ENCODE measurements around the gene MATN1. TPM values are rescaled to one million over a fixed set of nuclear protein-coding genes. Genes with fewer than 3 reads are reported as not detected.

Gene MATN1
- polyA plus RNA-seq, 1 experiment, result 0.12 TPM

DNA sequence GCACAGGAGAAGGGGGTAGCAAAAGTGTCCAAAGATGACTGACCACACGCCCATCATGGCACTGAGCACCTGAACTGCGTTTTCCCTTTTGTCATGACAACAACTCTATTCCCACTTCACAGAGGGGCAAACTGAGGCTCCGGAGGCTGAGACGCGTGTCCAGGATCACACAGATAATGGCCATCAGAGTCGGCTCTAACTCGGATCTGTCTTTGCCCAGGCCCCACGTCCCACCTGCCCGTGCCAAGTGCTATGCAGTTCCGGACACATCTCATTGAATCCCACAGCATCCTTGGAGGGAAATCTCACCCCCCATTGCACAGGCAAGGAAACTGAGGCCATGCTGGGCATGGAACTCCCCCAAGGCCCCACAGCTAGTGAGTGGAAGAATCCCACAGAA is 62.1 kb downstream of the MATN1 start:
- Histone ChIP-seq H3K9me3 (ENCODE audit: control insufficient read depth, insufficient read depth, low read length) (peaks cover 2% of the 10 kb centered on the region; the same call in 1 of the 2 replicates), H3K27ac (ENCODE audit: low read depth, low read length) (no peak overlapping the region), H3K4me3 (ENCODE audit: low read depth, low read length) (no peak overlapping the region), H3K27me3 (ENCODE audit: control insufficient read depth, insufficient read depth, low read length) (peaks cover 5% of the 10 kb centered on the region)
- CTCF ChIA-PET, result no interaction called here
- POLR2A ChIA-PET, result no interaction called here
- DNase-seq (ENCODE audit: low read depth, low spot score), result no peak
- TF ChIP-seq, protein P1, sequence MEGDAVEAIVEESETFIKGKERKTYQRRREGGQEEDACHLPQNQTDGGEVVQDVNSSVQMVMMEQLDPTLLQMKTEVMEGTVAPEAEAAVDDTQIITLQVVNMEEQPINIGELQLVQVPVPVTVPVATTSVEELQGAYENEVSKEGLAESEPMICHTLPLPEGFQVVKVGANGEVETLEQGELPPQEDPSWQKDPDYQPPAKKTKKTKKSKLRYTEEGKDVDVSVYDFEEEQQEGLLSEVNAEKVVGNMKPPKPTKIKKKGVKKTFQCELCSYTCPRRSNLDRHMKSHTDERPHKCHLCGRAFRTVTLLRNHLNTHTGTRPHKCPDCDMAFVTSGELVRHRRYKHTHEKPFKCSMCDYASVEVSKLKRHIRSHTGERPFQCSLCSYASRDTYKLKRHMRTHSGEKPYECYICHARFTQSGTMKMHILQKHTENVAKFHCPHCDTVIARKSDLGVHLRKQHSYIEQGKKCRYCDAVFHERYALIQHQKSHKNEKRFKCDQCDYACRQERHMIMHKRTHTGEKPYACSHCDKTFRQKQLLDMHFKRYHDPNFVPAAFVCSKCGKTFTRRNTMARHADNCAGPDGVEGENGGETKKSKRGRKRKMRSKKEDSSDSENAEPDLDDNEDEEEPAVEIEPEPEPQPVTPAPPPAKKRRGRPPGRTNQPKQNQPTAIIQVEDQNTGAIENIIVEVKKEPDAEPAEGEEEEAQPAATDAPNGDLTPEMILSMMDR (IDR thresholded peaks at IDR 0.05; ENCODE audit: low read depth, low read length), result no peak

Small RNA genes within 50 kb of the gene (small RNA-seq; reads per million reads assigned to genes)
- not detected for gene MIR4420 (ENCODE audit: insufficient read length, low read depth)

Other genes with a start within 250 kb of the MATN1 start
- 0.43 and 0.53 TPM in 2 replicates for gene LAPTM5, start 34.2 kb upstream of the MATN1 start, polyA plus RNA-seq (2011; rRNA removed)
- gene SDC3, start 185.2 kb upstream of the MATN1 start, polyA plus RNA-seq (2011; rRNA removed), result 21.7 and 45.4 TPM in 2 replicates